Retinal pigment epithelial cell (primary cell): ENCODE data around the gene BCL6B.
A peak's percentile ranks its signal among the peaks of the same experiment; 100 is the strongest.

Experiments used
- DNase-seq: peaks from one replicate; pipeline ENCODE4 v3.0.0-alpha.2; 2010; ENCODE audit warnings: low read depth
- H3K4me3 ChIP-seq: 2 replicates; pipeline ENCODE4 v1.5.1; 2011; ENCODE audit warnings: mild to moderate bottlenecking, low read length, control low read depth, moderate library complexity
- CTCF ChIP-seq: conservative IDR thresholded peaks from 2 replicates; pipeline ENCODE4 v1.5.1; 2011; ENCODE audit warnings: low read depth, low read length, control low read depth, inconsistent platforms

The BCL6B gene

DNA sequence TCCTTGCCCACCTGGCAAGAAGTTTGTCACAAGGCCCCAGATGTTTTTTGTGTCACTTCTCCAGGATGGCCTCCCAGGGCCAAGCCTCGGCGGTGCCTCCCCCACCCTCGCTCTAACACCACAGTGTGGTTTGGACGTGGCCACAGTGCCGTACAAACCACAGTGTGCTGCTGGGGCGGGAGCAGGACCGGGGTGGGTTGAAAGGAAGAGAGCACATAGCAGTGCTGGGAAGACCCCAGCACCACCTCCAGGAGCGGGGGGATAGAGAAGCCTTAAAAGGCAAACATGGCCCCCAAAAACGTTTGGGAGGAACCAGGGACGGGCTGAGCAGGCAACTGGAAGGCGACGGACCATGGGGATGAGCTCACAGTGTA, 5.0 kb upstream of the BCL6B start:
- TF ChIP-seq CTCF: no peak
- H3K4me3 ChIP-seq: no peak overlapping the region
- DNase-seq: no peak

- H3K4me3 ChIP-seq: no peak overlapping the region
- no peak for DNase-seq
- TF ChIP-seq CTCF: no peak
Measured at GRCh38 chr17:7018331-7018964, 4.4 kb upstream of the BCL6B start.

- H3K4me3 ChIP-seq: no peak overlapping the region
- no peak for TF ChIP-seq CTCF
- DNase-seq: no peak
Measured at GRCh38 chr17:7019367-7019766, 3.5 kb upstream of the BCL6B start.

GRCh38 chr17:7019839-7020519, 2.9 kb upstream of the BCL6B start:
- DNase-seq: no peak
- H3K4me3 ChIP-seq: peak overlapping the region; percentile 51
- no peak for TF ChIP-seq CTCF

DNA sequence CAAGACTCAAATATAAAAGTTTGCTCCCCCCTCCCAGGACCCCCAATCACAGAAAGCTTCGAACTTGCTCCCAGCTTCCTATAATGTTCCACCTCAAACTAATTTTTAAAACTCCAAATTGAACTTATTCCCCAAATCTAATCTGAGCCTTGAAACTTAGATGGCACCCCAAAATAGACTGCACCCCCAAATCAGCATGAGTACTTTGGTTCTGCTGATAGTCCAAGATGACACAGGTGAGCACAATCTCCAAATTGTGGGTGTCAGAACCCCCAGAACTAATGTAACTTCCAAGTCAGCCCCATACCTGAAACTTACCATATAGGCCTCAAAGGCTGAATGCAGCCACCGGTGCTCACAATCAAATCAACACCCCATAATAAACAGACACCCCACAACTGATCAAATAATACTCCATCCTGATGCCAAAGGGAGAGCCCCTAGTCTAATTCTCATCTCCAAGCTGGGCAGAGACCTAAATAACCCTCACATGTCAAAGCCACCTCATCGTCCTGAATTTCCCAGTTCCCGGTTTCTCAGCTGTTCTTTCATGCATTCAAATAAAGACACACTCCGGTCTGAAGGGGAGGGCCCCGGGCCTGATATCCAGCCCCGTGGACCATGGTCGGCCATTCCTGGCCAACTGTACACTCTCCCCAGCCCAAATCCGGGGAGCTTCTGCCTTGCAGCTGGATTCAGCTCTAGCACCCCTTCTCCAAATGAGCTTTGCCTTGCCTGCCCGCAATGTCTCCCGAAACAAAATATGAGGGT, 1.8 kb upstream of the BCL6B start:
- no peak overlapping the region for H3K4me3 ChIP-seq
- no peak for DNase-seq
- TF ChIP-seq CTCF: no peak

GRCh38 chr17:7021993-7022778, 664 bp upstream of the BCL6B start:
- no peak overlapping the region for H3K4me3 ChIP-seq
- peak; percentile 84 for TF ChIP-seq CTCF
- DNase-seq: no peak
